ENCODE results near the gene BRCA2.

Gene BRCA2

DNA sequence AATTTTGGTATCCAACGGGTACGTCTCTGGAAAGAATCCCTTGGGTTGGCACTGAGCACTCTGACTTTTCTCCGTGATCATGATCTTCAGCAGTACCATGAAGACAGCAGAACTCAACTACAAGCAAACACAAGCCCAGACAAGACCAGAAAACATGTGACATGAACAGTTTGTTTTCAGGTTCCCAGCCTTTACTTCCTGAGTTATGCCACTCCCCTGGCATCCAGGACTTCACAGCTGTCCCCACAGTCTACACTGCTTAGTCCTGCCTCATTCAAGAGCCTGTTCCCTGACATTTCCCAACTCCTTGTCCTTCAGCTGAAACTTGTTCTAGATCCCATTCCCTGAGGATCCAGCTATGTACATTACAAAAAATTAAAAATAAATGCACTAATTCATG, 117.5 kb downstream of the BRCA2 start:
- Histone ChIP-seq H4K20me1 (ENCODE audit: low read depth, low read length) (no peaks in the 10 kb centered on the region), H3K9me3 (ENCODE audit: insufficient read depth, low read length) (no peaks in the 10 kb centered on the region), H3K9ac (ENCODE audit: low read length) (no peak overlapping the region), H3K79me2 (ENCODE audit: insufficient read depth, low read length) (no peaks in the 10 kb centered on the region), H3K4me3 (ENCODE audit: insufficient read depth, low read length, poor library complexity, severe bottlenecking) (no peak overlapping the region), H3K4me2 (ENCODE audit: low read depth, low read length, poor library complexity, severe bottlenecking) (no peak overlapping the region), H3K9me2 (replicated peaks; ENCODE audit: insufficient read depth, low read length) (no peaks in the 10 kb centered on the region), H3F3A (ENCODE audit: insufficient read depth) (0 out of 2 replicates have a peak, but pooled peaks cover 3% of the 10 kb centered on the region), H3K27me3 (ENCODE audit: low read length) (no peaks in the 10 kb centered on the region), H2AFZ (ENCODE audit: low read depth, low read length, severe bottlenecking) (no peak overlapping the region), H3K36me3 (ENCODE audit: low read length) (no peaks in the 10 kb centered on the region), H3K27ac (ENCODE audit: low read depth, low read length) (no peak overlapping the region)
- TF ChIP-seq CTCF (IDR thresholded peaks at IDR 0.05; ENCODE audit: insufficient read depth, low read length, poor library complexity, severe bottlenecking) (no peak), EZH2phosphoT487 (conservative IDR thresholded peaks at IDR 0.05; ENCODE audit: low read length) (no peak)

GRCh38 chr13:32438871-32439270, 123.6 kb downstream of the BRCA2 start:
- no peaks in the 10 kb centered on the region for H3F3A ChIP-seq (ENCODE audit: insufficient read depth)
- H4K20me1 ChIP-seq (ENCODE audit: low read depth, low read length) = no peaks in the 10 kb centered on the region
- no peak overlapping the region for H3K4me3 ChIP-seq (ENCODE audit: insufficient read depth, low read length, poor library complexity, severe bottlenecking)
- no peak overlapping the region for H3K9ac ChIP-seq (ENCODE audit: low read length)
- no peaks in the 10 kb centered on the region for H3K79me2 ChIP-seq (ENCODE audit: insufficient read depth, low read length)
- no peaks in the 10 kb centered on the region for H3K9me3 ChIP-seq (ENCODE audit: insufficient read depth, low read length)
- H3K9me2 ChIP-seq (replicated peaks; ENCODE audit: insufficient read depth, low read length) = no peaks in the 10 kb centered on the region
- H3K27me3 ChIP-seq (ENCODE audit: low read length) = no peaks in the 10 kb centered on the region
- no peak overlapping the region for H3K4me2 ChIP-seq (ENCODE audit: low read depth, low read length, poor library complexity, severe bottlenecking)
- H3K36me3 ChIP-seq (ENCODE audit: low read length) = no peaks in the 10 kb centered on the region
- no peak overlapping the region for H3K27ac ChIP-seq (ENCODE audit: low read depth, low read length)
- H2AFZ ChIP-seq (ENCODE audit: low read depth, low read length, severe bottlenecking) = no peak overlapping the region
- TF ChIP-seq EZH2phosphoT487 (conservative IDR thresholded peaks at IDR 0.05; ENCODE audit: low read length) (no peak), CTCF (IDR thresholded peaks at IDR 0.05; ENCODE audit: insufficient read depth, low read length, poor library complexity, severe bottlenecking) (no peak)

- H3K27me3 ChIP-seq (ENCODE audit: low read length) = no peaks in the 10 kb centered on the region
- H3F3A ChIP-seq (ENCODE audit: insufficient read depth) = no peaks in the 10 kb centered on the region
- H2AFZ ChIP-seq (ENCODE audit: low read depth, low read length, severe bottlenecking) = peak overlapping the region; percentile 1
- H3K36me3 ChIP-seq (ENCODE audit: low read length) = no peaks in the 10 kb centered on the region
- H3K9me3 ChIP-seq (ENCODE audit: insufficient read depth, low read length) = no peaks in the 10 kb centered on the region
- TF ChIP-seq EZH2phosphoT487 (conservative IDR thresholded peaks at IDR 0.05; ENCODE audit: low read length) = no peak
- TF ChIP-seq CTCF (IDR thresholded peaks at IDR 0.05; ENCODE audit: insufficient read depth, low read length, poor library complexity, severe bottlenecking) = peak; percentile 32
- H3K79me2 ChIP-seq (ENCODE audit: insufficient read depth, low read length) = no peaks in the 10 kb centered on the region
- no peak overlapping the region for H3K4me2 ChIP-seq (ENCODE audit: low read depth, low read length, poor library complexity, severe bottlenecking)
- H3K4me3 ChIP-seq (ENCODE audit: insufficient read depth, low read length, poor library complexity, severe bottlenecking) = no peak overlapping the region
- H3K27ac ChIP-seq (ENCODE audit: low read depth, low read length) = no peak overlapping the region
- no peak overlapping the region for H3K9ac ChIP-seq (ENCODE audit: low read length)
- no peaks in the 10 kb centered on the region for H4K20me1 ChIP-seq (ENCODE audit: low read depth, low read length)
- no peaks in the 10 kb centered on the region for H3K9me2 ChIP-seq (replicated peaks; ENCODE audit: insufficient read depth, low read length)
Observed at GRCh38 chr13:32443111-32443510, 127.8 kb downstream of the BRCA2 start.

All from SU-DHL-6 (cell line).